H9 (cell line): ENCODE data around the gene NDST1. TPM values are rescaled to one million over a fixed set of nuclear protein-coding genes. Genes with fewer than 3 reads are reported as not detected.
A peak's percentile ranks its signal among the peaks of the same experiment; 100 is the strongest.

Experiments used
- DNase-seq: peaks from one replicate; pipeline ENCODE4 v3.0.0-alpha.2; 2017
- H2AFZ ChIP-seq: one replicate; pipeline ENCODE4 v1.6.1; 2013; ENCODE audit warnings: mild to moderate bottlenecking, low read length, control low read depth, moderate library complexity
- H2AK5ac ChIP-seq: 2 replicates; pipeline ENCODE4 v1.6.1; 2013; ENCODE audit warnings: low read length, control low read depth, mixed read lengths; ENCODE audit not compliant: insufficient read length
- H2BK120ac ChIP-seq: one replicate; pipeline ENCODE4 v1.6.1; 2013; ENCODE audit warnings: low read depth, mild to moderate bottlenecking, low read length, control low read depth, inconsistent platforms; ENCODE audit not compliant: poor library complexity, severe bottlenecking
- H2BK12ac ChIP-seq: 2 replicates; pipeline ENCODE4 v1.6.1; 2013; ENCODE audit warnings: low read length, control low read depth, mixed read lengths, low read depth; ENCODE audit not compliant: insufficient read length
- H2BK15ac ChIP-seq: 2 replicates; pipeline ENCODE4 v1.6.1; 2013; ENCODE audit warnings: low read depth, low read length, control low read depth
- H2BK20ac ChIP-seq: one replicate; pipeline ENCODE4 v1.6.1; 2013; ENCODE audit warnings: low read depth, mild to moderate bottlenecking, low read length, control low read depth, inconsistent platforms; ENCODE audit not compliant: poor library complexity, severe bottlenecking
- H2BK5ac ChIP-seq: 2 replicates; pipeline ENCODE4 v1.6.1; 2013; ENCODE audit warnings: low read length, control low read depth, mixed read lengths; ENCODE audit not compliant: insufficient read length
- H3K14ac ChIP-seq: 2 replicates; pipeline ENCODE4 v1.6.1; 2013; ENCODE audit warnings: low read length, control low read depth; ENCODE audit not compliant: insufficient read depth
- H3K18ac ChIP-seq: 2 replicates; pipeline ENCODE4 v1.6.1; 2013; ENCODE audit warnings: low read depth, mild to moderate bottlenecking, mixed read lengths, low read length, control low read depth; ENCODE audit not compliant: insufficient read length
- H3K23ac ChIP-seq: 2 replicates; pipeline ENCODE4 v1.6.1; 2013; ENCODE audit warnings: low read length, control low read depth, mixed read lengths, low read depth; ENCODE audit not compliant: insufficient read length
- H3K23me2 ChIP-seq: 2 replicates; pipeline ENCODE4 v1.6.1; 2013; ENCODE audit warnings: low read depth, mild to moderate bottlenecking, mixed read lengths, low read length, control low read depth; ENCODE audit not compliant: insufficient read length, poor library complexity, severe bottlenecking
- H3K27ac ChIP-seq: 2 replicates; pipeline ENCODE4 v1.5.1; 2013; ENCODE audit warnings: low read length, control low read depth, mixed read lengths, low read depth; ENCODE audit not compliant: insufficient read length
- H3K27me3 ChIP-seq: 2 replicates; pipeline ENCODE4 v1.6.1; 2013; ENCODE audit warnings: low read length, control low read depth, inconsistent platforms; ENCODE audit not compliant: insufficient read depth
- H3K4ac ChIP-seq: 2 replicates; pipeline ENCODE4 v1.6.1; 2013; ENCODE audit warnings: low read depth, mild to moderate bottlenecking, control low read depth, inconsistent platforms, low read length, moderate library complexity
- H3K4me1 ChIP-seq: 2 replicates; pipeline ENCODE4 v1.6.1; 2013; ENCODE audit warnings: low read length, control low read depth, inconsistent platforms; ENCODE audit not compliant: insufficient read depth
- H3K4me2 ChIP-seq: 2 replicates; pipeline ENCODE4 v1.6.1; 2013; ENCODE audit warnings: low read length, control low read depth, mixed read lengths; ENCODE audit not compliant: insufficient read length, insufficient read depth
- H3K56ac ChIP-seq: 2 replicates; pipeline ENCODE4 v1.6.1; 2013; ENCODE audit warnings: low read depth, mild to moderate bottlenecking, mixed read lengths, low read length, control low read depth; ENCODE audit not compliant: insufficient read length
- H3K79me1 ChIP-seq: 2 replicates; pipeline ENCODE4 v1.6.1; 2013; ENCODE audit warnings: low read depth, mild to moderate bottlenecking, moderate library complexity, low read length, control low read depth, inconsistent platforms; ENCODE audit not compliant: insufficient read depth, poor library complexity, severe bottlenecking
- H3K79me2 ChIP-seq: 2 replicates; pipeline ENCODE4 v1.6.1; 2013; ENCODE audit warnings: low read length, control low read depth, inconsistent platforms; ENCODE audit not compliant: insufficient read depth
- H3K9ac ChIP-seq: 2 replicates; pipeline ENCODE4 v1.6.1; 2013; ENCODE audit warnings: low read length, control low read depth, mixed read lengths; ENCODE audit not compliant: insufficient read length; ENCODE audit errors: extremely low read depth
- H3K9me3 ChIP-seq: one replicate; pipeline ENCODE4 v1.6.1; 2013; ENCODE audit warnings: low read depth, low read length, inconsistent platforms; ENCODE audit not compliant: control insufficient read depth
- H3T11ph ChIP-seq: one replicate; pipeline ENCODE4 v1.6.1; 2013; ENCODE audit warnings: mild to moderate bottlenecking, low read length, control low read depth, inconsistent platforms
- H4K20me1 ChIP-seq: one replicate; pipeline ENCODE4 v1.6.1; 2013; ENCODE audit not compliant: control insufficient read depth, insufficient read length, insufficient read depth
- H4K5ac ChIP-seq: 2 replicates; pipeline ENCODE4 v1.6.1; 2013; ENCODE audit warnings: low read depth, mild to moderate bottlenecking, mixed read lengths, low read length, control low read depth; ENCODE audit not compliant: insufficient read length
- H4K8ac ChIP-seq: replicated peaks from 2 replicates; pipeline ENCODE4 v1.6.1; 2013; ENCODE audit warnings: low read length, control low read depth, mixed read lengths, low read depth; ENCODE audit not compliant: insufficient read length
- H4K91ac ChIP-seq: 2 replicates; pipeline ENCODE4 v1.6.1; 2013; ENCODE audit warnings: low read depth, mild to moderate bottlenecking, moderate library complexity, mixed read lengths, low read length, control low read depth; ENCODE audit not compliant: insufficient read length
- H3K27ac Mint-ChIP-seq, 3 experiments: 2 replicates in 2 of 3; 3 replicates in 1 of 3; pipeline ENCODE4 v1.8.0; 2020 to 2021; ENCODE audit warnings: mixed read lengths in 3 of 3, mild to moderate bottlenecking in 1 of 3, moderate library complexity in 1 of 3
- H3K27me3 Mint-ChIP-seq: 2 replicates; pipeline ENCODE4 v1.8.0; 2021; ENCODE audit warnings: low read depth, mild to moderate bottlenecking, moderate library complexity, mixed read lengths
- H3K36me3 Mint-ChIP-seq, 3 experiments: 2 replicates in 2 of 3; 3 replicates in 1 of 3; pipeline ENCODE4 v1.8.0; 2020 to 2021; ENCODE audit warnings: low read depth in 3 of 3, mixed read lengths in 3 of 3; ENCODE audit not compliant: insufficient read depth in 1 of 3
- H3K4me1 Mint-ChIP-seq, 2 experiments: 2 replicates each; pipeline ENCODE4 v1.8.0; 2020; ENCODE audit warnings: mixed read lengths in 2 of 2
- H3K4me3 Mint-ChIP-seq, 2 experiments: 2 replicates in 1 of 2; 3 replicates in 1 of 2; pipeline ENCODE4 v1.8.0; 2020 to 2021; ENCODE audit warnings: mild to moderate bottlenecking in 2 of 2, mixed read lengths in 2 of 2, moderate library complexity in 1 of 2
- H3K9me3 Mint-ChIP-seq, 2 experiments: 2 replicates in 1 of 2; 3 replicates in 1 of 2; pipeline ENCODE4 v1.8.0; 2020; ENCODE audit warnings: mild to moderate bottlenecking in 2 of 2, mixed read lengths in 2 of 2, moderate library complexity in 1 of 2
- CTCF ChIP-seq: fragments of 200-600 bp; sonication (generic); conservative IDR thresholded peaks from 3 replicates; pipeline ENCODE4 v1.8.0; 2021; ENCODE audit warnings: antibody characterized with exemption, mild to moderate bottlenecking
- WGBS: extraction: QIAGEN DNeasy Blood & Tissue Kit; methylation state at CpG from one replicate; pipeline ENCODE4 v1.1.7; 2013; ENCODE audit warnings: missing lambda C conversion rate, low lambda C conversion rate, mixed read lengths; ENCODE audit not compliant: insufficient read length; ENCODE audit errors: extremely low coverage; 5-methylcytosine and 5-hydroxymethylcytosine counted together
- total RNA-seq: library from RNA; stranded (reverse); gene quantifications from 2 replicates; pipeline ENCODE4 v1.2.1, GENCODE V29; 2021

Gene NDST1
- total RNA-seq, 1 experiment from 2014 or later, result 65.5 TPM

GRCh38 chr5:150458802-150459557 is 49.0 kb upstream of the NDST1 start:
- Histone ChIP-seq H3K23me2 (no peaks in the 10 kb centered on the region), H3K27ac (no peak overlapping the region), H3K4ac (no peak overlapping the region), H3K4me2 (no peak overlapping the region), H2BK120ac (no peak overlapping the region), H3K18ac (no peak overlapping the region), H2AK5ac (no peak overlapping the region), H4K8ac (no peak overlapping the region), H2BK12ac (no peak overlapping the region), H3K4me1 (peaks cover 7% of the 10 kb centered on the region; the same call in 1 of the 2 replicates), H3K14ac (no peak overlapping the region), H3K27me3 (no peaks in the 10 kb centered on the region), H3K79me2 (no peaks in the 10 kb centered on the region), H2BK20ac (no peak overlapping the region), H3K9ac (no peak overlapping the region), H3K56ac (no peak overlapping the region), H3T11ph (no peak overlapping the region), H2AFZ (no peak overlapping the region), H2BK15ac (no peak overlapping the region), H2BK5ac (no peak overlapping the region), H4K20me1 (no peaks in the 10 kb centered on the region), H3K9me3 (no peaks in the 10 kb centered on the region), H4K91ac (no peak overlapping the region), H4K5ac (no peak overlapping the region), H3K79me1 (no peaks in the 10 kb centered on the region), H3K23ac (no peak overlapping the region)
- WGBS, result no CpG with 5 or more reads among the region's 36 CpGs
- Mint-ChIP-seq H3K9me3 (no peaks in the 10 kb centered on the region), H3K4me1 (peaks cover 40 to 41% of the 10 kb centered on the region in 2 experiments), H3K27me3 (no peaks in the 10 kb centered on the region), H3K36me3 (no peaks in the 10 kb centered on the region), H3K27ac (no peak overlapping the region; a peak in 1 of 7 replicates), H3K4me3 (no peak overlapping the region; a peak in 1 of 5 replicates)
- DNase-seq, result peak; percentile 76
- TF ChIP-seq CTCF, result peak; percentile 87
